Measurements from ENCODE around the gene MED22.
"Not testable (repeated sequence)": the region's sequence is repeated elsewhere in the genome, so short reads cannot be mapped to it uniquely, and the experiment has no call there.

MED22 gene

DNA sequence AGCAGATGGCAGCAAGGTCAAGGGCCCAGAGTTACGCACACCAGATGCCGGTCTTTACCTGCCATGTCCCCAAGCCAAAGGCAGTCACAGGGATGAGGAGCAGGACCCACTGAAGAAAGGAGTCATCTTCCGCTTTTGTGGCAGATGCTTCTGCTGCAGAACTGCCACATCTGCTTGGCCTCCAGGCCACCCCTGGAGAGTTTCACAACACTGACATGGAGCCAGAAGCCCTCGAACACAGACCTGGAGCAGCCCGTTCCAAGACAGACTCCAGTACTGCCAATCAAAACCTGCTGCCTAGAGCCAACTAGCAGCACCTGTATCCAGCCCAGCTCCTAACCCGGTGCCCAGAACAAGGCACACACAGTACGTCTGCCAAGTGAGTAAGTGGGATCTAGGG, 6.8 kb upstream of the MED22 start:
- DNase-seq, result no peak

GRCh38 chr9:133353548-133353947, 5.6 kb upstream of the MED22 start:
- DNase-seq, result no peak

GRCh38 chr9:133352635-133353340, 4.9 kb upstream of the MED22 start:
- no peak for DNase-seq

- DNase-seq, result no peak
Measured at GRCh38 chr9:133351908-133352634, 4.1 kb upstream of the MED22 start.

DNA sequence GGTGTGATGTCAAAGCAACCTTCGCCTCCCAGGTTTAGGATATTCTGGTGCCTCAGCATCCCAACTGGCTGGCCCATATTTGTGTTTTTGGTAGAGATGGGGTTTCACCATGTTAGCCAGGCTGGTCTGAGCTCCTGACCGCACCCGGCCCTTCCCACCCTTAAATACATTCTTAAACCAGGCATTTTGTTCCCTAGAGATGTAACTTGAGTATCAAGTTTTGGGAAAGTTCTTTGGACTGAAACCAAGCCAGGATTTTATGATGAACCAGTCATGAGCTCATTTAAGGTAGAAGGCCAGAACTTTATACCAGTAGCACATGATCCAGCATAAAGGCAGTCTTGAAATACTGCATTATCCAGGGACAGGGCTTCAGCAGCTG, 3.6 kb upstream of the MED22 start:
- DNase-seq, result no peak

- no peak for DNase-seq
Measured at GRCh38 chr9:133349965-133350616, 2.2 kb upstream of the MED22 start.

- DNase-seq, result no peak
Measured at GRCh38 chr9:133348718-133349573, 1.0 kb upstream of the MED22 start.

- no peak for DNase-seq
Measured at GRCh38 chr9:133347515-133347984, 381 bp downstream of the MED22 start.

DNA sequence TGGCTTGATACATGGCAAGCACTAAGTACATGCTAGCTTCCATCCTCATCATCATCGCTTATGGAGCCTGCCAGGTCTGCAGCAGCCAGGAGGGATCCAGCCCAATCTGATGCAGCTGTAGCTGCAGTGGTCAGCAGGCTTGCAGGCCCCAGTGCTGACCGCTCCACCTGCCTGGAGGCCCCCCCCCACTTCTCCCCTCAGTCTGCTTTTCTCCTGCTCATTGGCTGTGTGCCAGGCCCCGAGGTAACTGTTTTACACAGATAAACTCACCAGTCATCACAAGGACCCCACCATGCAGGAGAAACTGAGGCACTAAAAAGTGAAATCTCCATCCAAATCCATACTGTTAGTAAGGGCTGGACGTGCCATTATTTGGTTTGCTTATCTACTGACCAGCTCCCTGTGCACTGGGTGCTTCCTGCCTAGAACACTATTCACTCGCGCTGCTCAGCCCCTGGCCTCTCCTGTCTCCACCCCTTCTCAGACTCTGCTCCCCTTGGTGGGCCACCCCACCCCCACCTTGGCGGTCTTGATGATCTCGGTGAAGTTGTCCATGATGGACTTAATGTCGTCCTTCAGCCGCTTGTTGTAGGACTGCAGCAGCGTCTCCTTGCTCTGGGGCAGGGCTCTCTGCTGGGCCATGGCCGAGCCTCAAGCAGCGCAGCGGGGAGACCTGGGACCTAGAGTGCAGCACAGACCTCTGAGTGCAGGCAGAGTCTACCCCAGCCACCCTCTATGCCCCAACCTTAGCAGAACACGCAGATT, 1.7 kb downstream of the MED22 start:
- DNase-seq, result no peak

- DNase-seq, result no peak
Measured at GRCh38 chr9:133345596-133345995, 2.3 kb downstream of the MED22 start.

GRCh38 chr9:133344979-133345378, 3.0 kb downstream of the MED22 start:
- DNase-seq, result no peak

GRCh38 chr9:133344071-133344470, 3.9 kb downstream of the MED22 start:
- no peak for DNase-seq

DNA sequence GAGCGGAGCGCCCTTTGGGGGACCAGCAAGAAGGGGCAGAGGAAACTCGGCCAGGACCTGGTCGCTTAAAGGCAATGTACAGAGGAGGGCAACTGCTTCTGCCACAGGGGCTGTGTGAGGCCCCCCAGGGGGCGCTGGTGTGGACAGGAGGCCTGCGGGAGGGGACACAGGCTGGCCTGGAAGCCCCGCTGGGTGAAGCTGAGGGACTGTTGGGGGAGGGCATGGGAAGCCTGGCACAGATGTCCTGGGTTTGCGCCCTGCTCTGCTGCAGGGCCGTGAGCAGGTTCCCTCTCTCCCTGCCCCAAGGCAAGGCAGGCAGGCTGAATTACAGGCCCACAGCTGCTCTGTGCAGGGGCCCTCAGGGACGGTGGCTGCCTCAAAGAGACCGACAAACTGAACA, 5.4 kb downstream of the MED22 start:
- no peak for DNase-seq

- DNase-seq, result no peak
Measured at GRCh38 chr9:133342069-133342406, 5.9 kb downstream of the MED22 start.

DNA sequence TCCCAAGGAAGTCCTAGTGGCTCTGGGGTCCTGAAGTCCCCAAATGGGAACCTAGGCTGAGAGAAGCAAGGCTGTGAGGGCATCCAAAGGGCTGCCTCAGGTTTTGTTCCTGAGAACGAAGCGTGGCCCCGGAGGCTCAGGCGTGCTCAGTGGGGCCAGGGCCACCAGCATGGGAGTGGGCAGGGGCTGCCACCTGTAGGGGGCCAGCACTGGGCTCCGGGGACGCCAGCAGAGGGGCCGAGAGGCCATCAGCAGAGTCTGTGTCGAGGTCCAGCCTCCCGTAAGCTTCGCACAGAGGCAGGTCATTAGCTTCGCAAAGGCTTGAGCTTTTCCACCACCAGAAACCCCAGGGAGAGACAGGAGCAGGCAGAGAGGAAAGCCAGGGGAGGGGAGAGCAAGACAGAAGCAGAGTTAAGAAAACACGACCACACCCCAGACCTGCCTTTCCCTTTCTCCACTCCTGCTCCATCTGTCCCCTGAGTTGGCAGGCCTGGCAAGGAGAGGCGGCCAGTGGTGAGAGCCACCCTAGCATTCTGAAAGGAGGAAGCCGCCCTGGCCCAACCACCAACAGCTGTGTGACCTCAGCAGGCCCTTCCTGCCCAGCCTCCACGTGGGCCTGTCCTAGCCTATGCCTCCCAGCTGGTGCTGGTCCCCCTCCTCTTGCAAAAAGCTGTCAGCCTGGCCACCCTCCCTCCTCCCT, 6.4 kb downstream of the MED22 start:
- DNase-seq, result no peak

- no peak for DNase-seq
Measured at GRCh38 chr9:133340916-133341315, 7.0 kb downstream of the MED22 start.

GRCh38 chr9:133340256-133340655, 7.7 kb downstream of the MED22 start:
- DNase-seq, result no peak

GRCh38 chr9:133339641-133340040, 8.3 kb downstream of the MED22 start:
- no peak for DNase-seq

GRCh38 chr9:133335924-133336811, 11.8 kb downstream of the MED22 start, which contains the start of gene SURF6:
Gene SURF6 (minus strand): TSS chr9:133336188. CDS start chr9:133336132, 56 bp downstream.
- peak; percentile 87 for DNase-seq

DNA sequence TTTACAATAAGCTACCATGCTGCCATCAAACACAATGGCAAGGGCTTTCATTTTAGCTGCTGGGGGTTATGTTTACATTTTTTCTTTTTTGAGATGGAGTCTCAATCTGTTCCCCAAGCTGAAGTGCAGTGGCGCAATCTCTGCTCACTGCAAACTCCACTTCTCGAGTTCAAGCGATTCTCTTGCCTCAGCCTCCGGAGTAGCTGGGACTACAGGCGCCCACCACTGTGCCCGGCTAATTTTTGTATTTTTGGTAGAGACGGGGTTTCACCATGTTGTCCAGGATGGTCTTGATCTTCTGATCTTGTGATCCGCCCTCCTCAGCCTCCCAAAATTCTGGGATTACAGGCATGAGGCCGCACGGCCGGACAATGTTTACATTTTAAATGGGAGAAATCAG, 13.0 kb downstream of the MED22 start:
- DNase-seq, result not testable (repeated sequence)

GRCh38 chr9:133334161-133334560, 13.8 kb downstream of the MED22 start:
- no peak for DNase-seq
